Loucy (cell line): Measurements from ENCODE around the gene RPL13.

Experiments used
- H2AFZ ChIP-seq: fragments of 200-600 bp; sonication (generic); 2 replicates; pipeline ENCODE4 v1.6.0; 2016; ENCODE audit warnings: antibody characterized with exemption, mild to moderate bottlenecking, low read length, moderate library complexity
- H3F3A ChIP-seq: fragments of 200-600 bp; 2 replicates; pipeline ENCODE4 v1.6.0; 2016; ENCODE audit warnings: antibody characterized with exemption, low read depth, mild to moderate bottlenecking
- H3K27me3 ChIP-seq: fragments of 200-600 bp; sonication (generic); 2 replicates; pipeline ENCODE4 v1.6.1; 2014; ENCODE audit warnings: low read length, mild to moderate bottlenecking; ENCODE audit not compliant: insufficient read depth, poor library complexity, severe bottlenecking
- H3K36me3 ChIP-seq: fragments of 200-600 bp; sonication (generic); 2 replicates; pipeline ENCODE4 v1.6.1; 2016; ENCODE audit warnings: low read length; ENCODE audit not compliant: insufficient read depth
- H3K4me1 ChIP-seq: fragments of 200-600 bp; sonication (generic); 2 replicates; pipeline ENCODE4 v1.5.1; 2014; ENCODE audit warnings: low read length, mild to moderate bottlenecking; ENCODE audit not compliant: insufficient read depth, poor library complexity, severe bottlenecking
- H3K4me2 ChIP-seq: fragments of 200-600 bp; sonication (generic); 2 replicates; pipeline ENCODE4 v1.6.0; 2014; ENCODE audit warnings: antibody characterized with exemption, low read length, low read depth, mild to moderate bottlenecking; ENCODE audit not compliant: poor library complexity, severe bottlenecking
- H3K4me3 ChIP-seq: fragments of 200-600 bp; sonication (generic); 2 replicates; pipeline ENCODE4 v1.5.1; 2014; ENCODE audit warnings: low read length, mild to moderate bottlenecking, mixed read lengths; ENCODE audit not compliant: poor library complexity, severe bottlenecking
- H3K79me2 ChIP-seq: fragments of 200-600 bp; sonication (generic); 2 replicates; pipeline ENCODE4 v1.6.1; 2014; ENCODE audit warnings: low read length; ENCODE audit not compliant: insufficient read depth
- H3K9ac ChIP-seq: fragments of 200-600 bp; sonication (generic); 2 replicates; pipeline ENCODE4 v1.6.0; 2014; ENCODE audit warnings: mild to moderate bottlenecking, low read depth, low read length, moderate library complexity; ENCODE audit not compliant: poor library complexity, severe bottlenecking
- H3K9me2 ChIP-seq: fragments of 200-600 bp; sonication (generic); replicated peaks from 2 replicates; pipeline ENCODE4 v1.6.1; 2016; ENCODE audit warnings: low read depth, low read length, mixed read lengths
- H3K9me3 ChIP-seq: fragments of 200-600 bp; sonication (generic); 2 replicates; pipeline ENCODE4 v1.6.1; 2014; ENCODE audit warnings: mild to moderate bottlenecking, antibody characterized with exemption, low read length, low read depth; ENCODE audit not compliant: insufficient read depth
- H4K20me1 ChIP-seq: fragments of 200-600 bp; sonication (generic); 2 replicates; pipeline ENCODE4 v1.6.0; 2014; ENCODE audit warnings: antibody characterized with exemption, low read length, mild to moderate bottlenecking; ENCODE audit not compliant: insufficient read depth, poor library complexity, severe bottlenecking
- EZH2phosphoT487 ChIP-seq: fragments of 200-600 bp; IDR thresholded peaks from 2 replicates; pipeline ENCODE4 v1.6.1; 2018; ENCODE audit warnings: antibody characterized with exemption, mild to moderate bottlenecking, moderate library complexity, borderline replicate concordance
- TF ChIP-seq, protein P1 (sequence below): fragments of 200-600 bp; sonication (generic); conservative IDR thresholded peaks from 2 replicates; pipeline ENCODE4 v1.5.1; 2014; ENCODE audit warnings: mild to moderate bottlenecking, antibody characterized with exemption, low read length

The RPL13 gene

DNA sequence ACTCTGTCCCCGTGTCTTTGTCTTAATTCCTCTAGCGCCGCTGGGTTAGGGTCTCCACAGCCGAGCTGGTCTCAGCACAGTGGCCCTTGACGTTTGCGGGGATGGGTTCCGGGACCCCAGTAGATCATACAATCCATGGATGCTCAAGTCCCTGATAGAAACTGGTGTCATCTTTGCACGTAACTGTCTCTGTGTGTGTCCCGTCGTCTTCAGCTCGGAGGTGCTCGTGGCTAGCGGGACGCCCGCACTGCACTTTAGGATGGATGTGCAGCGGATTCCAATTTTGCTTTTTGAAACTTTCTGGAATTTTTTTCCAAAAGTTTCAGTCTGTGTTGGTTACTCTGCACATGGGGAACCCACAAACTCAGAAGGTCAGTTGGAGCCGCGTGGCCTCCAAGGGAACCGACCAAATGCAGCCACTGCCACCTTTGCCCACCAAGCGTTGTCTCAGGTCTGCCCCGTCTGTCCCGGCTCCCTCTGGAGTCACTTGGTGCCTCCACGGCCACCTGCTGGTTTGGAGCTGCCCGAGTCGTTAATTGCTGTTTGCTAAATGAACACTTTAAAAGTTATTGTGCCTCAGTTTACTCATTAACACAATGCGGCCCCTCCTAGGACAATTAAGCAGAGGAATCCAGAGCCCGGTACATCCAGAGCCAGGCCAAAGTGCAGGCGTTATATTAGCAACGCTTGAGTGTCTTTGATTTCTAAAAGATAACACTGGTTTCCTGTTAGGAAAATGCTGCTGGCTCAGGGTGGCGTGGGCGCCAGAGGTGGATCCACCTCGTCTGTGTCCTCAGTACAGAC is 47.7 kb downstream of the RPL13 start:
- H2AFZ ChIP-seq, result no peak overlapping the region
- no peak overlapping the region for H3K9ac ChIP-seq
- no peaks in the 10 kb centered on the region for H3K79me2 ChIP-seq
- no peaks in the 10 kb centered on the region for H3K36me3 ChIP-seq
- TF ChIP-seq, protein P1, sequence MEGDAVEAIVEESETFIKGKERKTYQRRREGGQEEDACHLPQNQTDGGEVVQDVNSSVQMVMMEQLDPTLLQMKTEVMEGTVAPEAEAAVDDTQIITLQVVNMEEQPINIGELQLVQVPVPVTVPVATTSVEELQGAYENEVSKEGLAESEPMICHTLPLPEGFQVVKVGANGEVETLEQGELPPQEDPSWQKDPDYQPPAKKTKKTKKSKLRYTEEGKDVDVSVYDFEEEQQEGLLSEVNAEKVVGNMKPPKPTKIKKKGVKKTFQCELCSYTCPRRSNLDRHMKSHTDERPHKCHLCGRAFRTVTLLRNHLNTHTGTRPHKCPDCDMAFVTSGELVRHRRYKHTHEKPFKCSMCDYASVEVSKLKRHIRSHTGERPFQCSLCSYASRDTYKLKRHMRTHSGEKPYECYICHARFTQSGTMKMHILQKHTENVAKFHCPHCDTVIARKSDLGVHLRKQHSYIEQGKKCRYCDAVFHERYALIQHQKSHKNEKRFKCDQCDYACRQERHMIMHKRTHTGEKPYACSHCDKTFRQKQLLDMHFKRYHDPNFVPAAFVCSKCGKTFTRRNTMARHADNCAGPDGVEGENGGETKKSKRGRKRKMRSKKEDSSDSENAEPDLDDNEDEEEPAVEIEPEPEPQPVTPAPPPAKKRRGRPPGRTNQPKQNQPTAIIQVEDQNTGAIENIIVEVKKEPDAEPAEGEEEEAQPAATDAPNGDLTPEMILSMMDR, result no peak
- TF ChIP-seq EZH2phosphoT487, result no peak
- H4K20me1 ChIP-seq, result no peaks in the 10 kb centered on the region
- no peaks in the 10 kb centered on the region for H3K9me3 ChIP-seq
- H3K27me3 ChIP-seq, result no peaks in the 10 kb centered on the region
- no peaks in the 10 kb centered on the region for H3F3A ChIP-seq
- H3K4me3 ChIP-seq, result no peak overlapping the region
- no peak overlapping the region for H3K4me2 ChIP-seq
- peaks cover 4% of the 10 kb centered on the region for H3K4me1 ChIP-seq
- H3K9me2 ChIP-seq, result no peaks in the 10 kb centered on the region

- no peak overlapping the region for H3K9ac ChIP-seq
- no peaks in the 10 kb centered on the region for H3K9me3 ChIP-seq
- H3K9me2 ChIP-seq, result no peaks in the 10 kb centered on the region
- no peak overlapping the region for H2AFZ ChIP-seq
- H3K27me3 ChIP-seq, result no peaks in the 10 kb centered on the region
- TF ChIP-seq EZH2phosphoT487, result no peak
- TF ChIP-seq, protein P1, result no peak
- H3K4me3 ChIP-seq, result no peak overlapping the region
- no peaks in the 10 kb centered on the region for H3K36me3 ChIP-seq
- H3K4me2 ChIP-seq, result no peak overlapping the region
- H3K4me1 ChIP-seq, result peaks cover 9% of the 10 kb centered on the region
- no peaks in the 10 kb centered on the region for H4K20me1 ChIP-seq
- H3K79me2 ChIP-seq, result no peaks in the 10 kb centered on the region
- H3F3A ChIP-seq, result no peaks in the 10 kb centered on the region
Measured at GRCh38 chr16:89610108-89610453, 49.6 kb downstream of the RPL13 start.

- H3K9me3 ChIP-seq, result no peaks in the 10 kb centered on the region
- H3K79me2 ChIP-seq, result no peaks in the 10 kb centered on the region
- peak overlapping the region; percentile 46 for H3K4me2 ChIP-seq
- H3K9ac ChIP-seq, result no peak overlapping the region
- no peaks in the 10 kb centered on the region for H3K36me3 ChIP-seq
- H3F3A ChIP-seq, result no peaks in the 10 kb centered on the region
- H3K4me1 ChIP-seq, result peaks cover 16% of the 10 kb centered on the region
- H4K20me1 ChIP-seq, result no peaks in the 10 kb centered on the region
- no peaks in the 10 kb centered on the region for H3K27me3 ChIP-seq
- H3K9me2 ChIP-seq, result no peaks in the 10 kb centered on the region
- H3K4me3 ChIP-seq, result no peak overlapping the region
- no peak for TF ChIP-seq EZH2phosphoT487
- TF ChIP-seq, protein P1, result no peak
- no peak overlapping the region for H2AFZ ChIP-seq
Measured at GRCh38 chr16:89612415-89613166, 52.1 kb downstream of the RPL13 start.
